Measurements from ENCODE around the gene CAPG. TPM values are rescaled to one million over a fixed set of nuclear protein-coding genes. Genes with fewer than 3 reads are reported as not detected.

The CAPG gene
- total RNA-seq, 1 experiment from 2014 or later: 117 TPM

DNA sequence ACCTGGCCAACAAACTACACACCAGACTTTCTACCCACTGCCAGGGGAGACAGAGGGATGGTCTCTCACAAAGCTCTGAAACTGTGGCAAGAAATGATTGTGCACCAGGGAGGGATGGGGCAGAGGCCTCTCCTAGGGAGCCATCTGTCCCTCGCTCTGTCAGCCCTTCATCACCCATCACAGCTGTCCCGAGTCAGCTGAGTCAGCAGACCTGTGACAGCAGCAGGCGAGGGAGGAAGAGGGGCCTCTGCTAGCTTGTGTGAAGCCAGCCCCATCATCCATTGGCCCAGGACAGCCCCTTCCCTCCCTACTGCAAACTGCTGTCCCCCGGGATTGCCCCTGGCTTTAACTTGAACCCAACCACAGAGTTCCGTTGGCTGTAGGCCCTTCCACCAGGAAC is 13.4 kb upstream of the CAPG start:
- ChIA-PET CTCF (interaction anchor here (0.5 to 1.0 kb wide), 3 partner anchors 83 to 128 kb away, joined by 3 to 8 read pairs (median 3); no protein-coding TSS in a partner anchor), POLR2A (no interaction called here)
- no peaks in the 10 kb centered on the region for H3K36me3 Mint-ChIP-seq
- DNase-seq (ENCODE audit: low spot score) (no peak), ATAC-seq (no peak)
- peaks cover 35% of the 10 kb centered on the region for H3K4me1 Mint-ChIP-seq
- H3K27me3 Mint-ChIP-seq (ENCODE audit: low read depth): peaks cover 21% of the 10 kb centered on the region
- no peaks in the 10 kb centered on the region for H3K9me3 Mint-ChIP-seq
- no peak overlapping the region for H3K4me3 Mint-ChIP-seq
- no peak overlapping the region for H3K27ac Mint-ChIP-seq
- TF ChIP-seq ZNF138 (CRISPR knock-in tag; conservative IDR thresholded peaks at IDR 0.05) (no peak), CBFB (CRISPR knock-in tag; IDR thresholded peaks at IDR 0.05; ENCODE audit: low read depth) (no peak), JUN (CRISPR knock-in tag; IDR thresholded peaks at IDR 0.05) (no peak), ZBTB21 (CRISPR knock-in tag; IDR thresholded peaks at IDR 0.05; ENCODE audit: borderline replicate concordance) (no peak), GABPB1 (CRISPR knock-in tag; IDR thresholded peaks at IDR 0.05) (no peak), SMAD4 (CRISPR knock-in tag; IDR thresholded peaks at IDR 0.05) (no peak), CREB1 (CRISPR knock-in tag; IDR thresholded peaks at IDR 0.05) (no peak), ZNF121 (CRISPR knock-in tag; IDR thresholded peaks at IDR 0.05) (no peak), ZNF416 (CRISPR knock-in tag; IDR thresholded peaks at IDR 0.05) (no peak)
- TF ChIP-seq, protein P1, sequence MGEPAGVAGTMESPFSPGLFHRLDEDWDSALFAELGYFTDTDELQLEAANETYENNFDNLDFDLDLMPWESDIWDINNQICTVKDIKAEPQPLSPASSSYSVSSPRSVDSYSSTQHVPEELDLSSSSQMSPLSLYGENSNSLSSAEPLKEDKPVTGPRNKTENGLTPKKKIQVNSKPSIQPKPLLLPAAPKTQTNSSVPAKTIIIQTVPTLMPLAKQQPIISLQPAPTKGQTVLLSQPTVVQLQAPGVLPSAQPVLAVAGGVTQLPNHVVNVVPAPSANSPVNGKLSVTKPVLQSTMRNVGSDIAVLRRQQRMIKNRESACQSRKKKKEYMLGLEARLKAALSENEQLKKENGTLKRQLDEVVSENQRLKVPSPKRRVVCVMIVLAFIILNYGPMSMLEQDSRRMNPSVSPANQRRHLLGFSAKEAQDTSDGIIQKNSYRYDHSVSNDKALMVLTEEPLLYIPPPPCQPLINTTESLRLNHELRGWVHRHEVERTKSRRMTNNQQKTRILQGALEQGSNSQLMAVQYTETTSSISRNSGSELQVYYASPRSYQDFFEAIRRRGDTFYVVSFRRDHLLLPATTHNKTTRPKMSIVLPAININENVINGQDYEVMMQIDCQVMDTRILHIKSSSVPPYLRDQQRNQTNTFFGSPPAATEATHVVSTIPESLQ (CRISPR knock-in tag; IDR thresholded peaks at IDR 0.05): no peak
- TF ChIP-seq, protein P2, sequence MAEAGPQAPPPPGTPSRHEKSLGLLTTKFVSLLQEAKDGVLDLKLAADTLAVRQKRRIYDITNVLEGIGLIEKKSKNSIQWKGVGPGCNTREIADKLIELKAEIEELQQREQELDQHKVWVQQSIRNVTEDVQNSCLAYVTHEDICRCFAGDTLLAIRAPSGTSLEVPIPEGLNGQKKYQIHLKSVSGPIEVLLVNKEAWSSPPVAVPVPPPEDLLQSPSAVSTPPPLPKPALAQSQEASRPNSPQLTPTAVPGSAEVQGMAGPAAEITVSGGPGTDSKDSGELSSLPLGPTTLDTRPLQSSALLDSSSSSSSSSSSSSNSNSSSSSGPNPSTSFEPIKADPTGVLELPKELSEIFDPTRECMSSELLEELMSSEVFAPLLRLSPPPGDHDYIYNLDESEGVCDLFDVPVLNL (CRISPR knock-in tag; IDR thresholded peaks at IDR 0.05; ENCODE audit: borderline replicate concordance, low read depth): no peak
- TF ChIP-seq, protein P3, sequence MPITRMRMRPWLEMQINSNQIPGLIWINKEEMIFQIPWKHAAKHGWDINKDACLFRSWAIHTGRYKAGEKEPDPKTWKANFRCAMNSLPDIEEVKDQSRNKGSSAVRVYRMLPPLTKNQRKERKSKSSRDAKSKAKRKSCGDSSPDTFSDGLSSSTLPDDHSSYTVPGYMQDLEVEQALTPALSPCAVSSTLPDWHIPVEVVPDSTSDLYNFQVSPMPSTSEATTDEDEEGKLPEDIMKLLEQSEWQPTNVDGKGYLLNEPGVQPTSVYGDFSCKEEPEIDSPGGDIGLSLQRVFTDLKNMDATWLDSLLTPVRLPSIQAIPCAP (CRISPR knock-in tag; IDR thresholded peaks at IDR 0.05): no peak
- TF ChIP-seq, protein P4, sequence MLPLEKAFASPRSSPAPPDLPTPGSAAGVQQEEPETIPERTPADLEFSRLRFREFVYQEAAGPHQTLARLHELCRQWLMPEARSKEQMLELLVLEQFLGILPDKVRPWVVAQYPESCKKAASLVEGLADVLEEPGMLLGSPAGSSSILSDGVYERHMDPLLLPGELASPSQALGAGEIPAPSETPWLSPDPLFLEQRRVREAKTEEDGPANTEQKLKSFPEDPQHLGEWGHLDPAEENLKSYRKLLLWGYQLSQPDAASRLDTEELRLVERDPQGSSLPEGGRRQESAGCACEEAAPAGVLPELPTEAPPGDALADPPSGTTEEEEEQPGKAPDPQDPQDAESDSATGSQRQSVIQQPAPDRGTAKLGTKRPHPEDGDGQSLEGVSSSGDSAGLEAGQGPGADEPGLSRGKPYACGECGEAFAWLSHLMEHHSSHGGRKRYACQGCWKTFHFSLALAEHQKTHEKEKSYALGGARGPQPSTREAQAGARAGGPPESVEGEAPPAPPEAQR (CRISPR knock-in tag; IDR thresholded peaks at IDR 0.05): no peak
- TF ChIP-seq, protein P5, sequence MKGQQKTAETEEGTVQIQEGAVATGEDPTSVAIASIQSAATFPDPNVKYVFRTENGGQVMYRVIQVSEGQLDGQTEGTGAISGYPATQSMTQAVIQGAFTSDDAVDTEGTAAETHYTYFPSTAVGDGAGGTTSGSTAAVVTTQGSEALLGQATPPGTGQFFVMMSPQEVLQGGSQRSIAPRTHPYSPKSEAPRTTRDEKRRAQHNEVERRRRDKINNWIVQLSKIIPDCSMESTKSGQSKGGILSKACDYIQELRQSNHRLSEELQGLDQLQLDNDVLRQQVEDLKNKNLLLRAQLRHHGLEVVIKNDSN (CRISPR knock-in tag; IDR thresholded peaks at IDR 0.05): no peak
- TF ChIP-seq, protein P6, sequence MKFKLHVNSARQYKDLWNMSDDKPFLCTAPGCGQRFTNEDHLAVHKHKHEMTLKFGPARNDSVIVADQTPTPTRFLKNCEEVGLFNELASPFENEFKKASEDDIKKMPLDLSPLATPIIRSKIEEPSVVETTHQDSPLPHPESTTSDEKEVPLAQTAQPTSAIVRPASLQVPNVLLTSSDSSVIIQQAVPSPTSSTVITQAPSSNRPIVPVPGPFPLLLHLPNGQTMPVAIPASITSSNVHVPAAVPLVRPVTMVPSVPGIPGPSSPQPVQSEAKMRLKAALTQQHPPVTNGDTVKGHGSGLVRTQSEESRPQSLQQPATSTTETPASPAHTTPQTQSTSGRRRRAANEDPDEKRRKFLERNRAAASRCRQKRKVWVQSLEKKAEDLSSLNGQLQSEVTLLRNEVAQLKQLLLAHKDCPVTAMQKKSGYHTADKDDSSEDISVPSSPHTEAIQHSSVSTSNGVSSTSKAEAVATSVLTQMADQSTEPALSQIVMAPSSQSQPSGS (CRISPR knock-in tag; IDR thresholded peaks at IDR 0.05; ENCODE audit: borderline replicate concordance, low read depth): no peak
- TF ChIP-seq, protein P7, sequence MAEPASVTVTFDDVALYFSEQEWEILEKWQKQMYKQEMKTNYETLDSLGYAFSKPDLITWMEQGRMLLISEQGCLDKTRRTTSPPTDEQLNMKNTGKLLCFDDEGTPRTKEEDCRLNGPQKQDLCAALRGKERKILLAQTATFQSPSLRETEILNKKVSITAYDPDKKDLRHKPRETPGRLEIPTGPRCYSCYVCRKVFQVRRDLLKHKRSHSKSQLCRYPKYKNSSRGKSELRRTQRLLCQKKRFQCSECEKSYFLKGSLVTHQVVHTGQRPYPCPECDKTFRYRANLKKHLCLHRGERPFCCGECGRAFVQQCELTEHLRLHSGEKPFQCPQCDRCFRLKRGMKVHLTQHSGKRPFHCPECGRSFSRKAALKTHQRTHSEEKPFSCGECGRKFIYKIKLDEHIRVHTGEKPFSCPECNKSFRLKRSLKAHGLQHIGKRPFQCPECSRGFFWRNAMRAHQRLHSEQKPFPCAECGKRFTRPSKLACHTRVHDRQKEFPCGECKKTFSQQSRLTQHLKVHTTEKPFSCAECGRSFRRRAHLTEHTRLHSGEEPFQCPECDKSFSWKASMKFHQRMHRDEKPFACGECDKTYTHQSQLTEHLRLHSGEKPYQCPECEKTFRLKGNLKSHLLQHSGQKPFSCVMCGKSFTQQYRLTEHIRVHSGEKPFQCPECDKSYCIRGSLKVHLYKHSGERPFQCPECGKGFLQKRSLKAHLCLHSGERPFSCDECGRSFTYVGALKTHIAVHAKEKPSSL (CRISPR knock-in tag; conservative IDR thresholded peaks at IDR 0.05): no peak
- TF ChIP-seq, protein P8, sequence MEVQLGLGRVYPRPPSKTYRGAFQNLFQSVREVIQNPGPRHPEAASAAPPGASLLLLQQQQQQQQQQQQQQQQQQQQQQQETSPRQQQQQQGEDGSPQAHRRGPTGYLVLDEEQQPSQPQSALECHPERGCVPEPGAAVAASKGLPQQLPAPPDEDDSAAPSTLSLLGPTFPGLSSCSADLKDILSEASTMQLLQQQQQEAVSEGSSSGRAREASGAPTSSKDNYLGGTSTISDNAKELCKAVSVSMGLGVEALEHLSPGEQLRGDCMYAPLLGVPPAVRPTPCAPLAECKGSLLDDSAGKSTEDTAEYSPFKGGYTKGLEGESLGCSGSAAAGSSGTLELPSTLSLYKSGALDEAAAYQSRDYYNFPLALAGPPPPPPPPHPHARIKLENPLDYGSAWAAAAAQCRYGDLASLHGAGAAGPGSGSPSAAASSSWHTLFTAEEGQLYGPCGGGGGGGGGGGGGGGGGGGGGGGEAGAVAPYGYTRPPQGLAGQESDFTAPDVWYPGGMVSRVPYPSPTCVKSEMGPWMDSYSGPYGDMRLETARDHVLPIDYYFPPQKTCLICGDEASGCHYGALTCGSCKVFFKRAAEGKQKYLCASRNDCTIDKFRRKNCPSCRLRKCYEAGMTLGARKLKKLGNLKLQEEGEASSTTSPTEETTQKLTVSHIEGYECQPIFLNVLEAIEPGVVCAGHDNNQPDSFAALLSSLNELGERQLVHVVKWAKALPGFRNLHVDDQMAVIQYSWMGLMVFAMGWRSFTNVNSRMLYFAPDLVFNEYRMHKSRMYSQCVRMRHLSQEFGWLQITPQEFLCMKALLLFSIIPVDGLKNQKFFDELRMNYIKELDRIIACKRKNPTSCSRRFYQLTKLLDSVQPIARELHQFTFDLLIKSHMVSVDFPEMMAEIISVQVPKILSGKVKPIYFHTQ (CRISPR knock-in tag; IDR thresholded peaks at IDR 0.05): no peak
- TF ChIP-seq, protein P9, sequence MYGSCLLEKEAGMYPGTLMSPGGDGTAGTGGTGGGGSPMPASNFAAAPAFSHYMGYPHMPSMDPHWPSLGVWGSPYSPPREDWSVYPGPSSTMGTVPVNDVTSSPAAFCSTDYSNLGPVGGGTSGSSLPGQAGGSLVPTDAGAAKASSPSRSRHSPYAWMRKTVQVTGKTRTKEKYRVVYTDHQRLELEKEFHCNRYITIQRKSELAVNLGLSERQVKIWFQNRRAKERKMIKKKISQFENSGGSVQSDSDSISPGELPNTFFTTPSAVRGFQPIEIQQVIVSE (CRISPR knock-in tag; IDR thresholded peaks at IDR 0.05; ENCODE audit: borderline replicate concordance): no peak
- TF ChIP-seq, protein P10, sequence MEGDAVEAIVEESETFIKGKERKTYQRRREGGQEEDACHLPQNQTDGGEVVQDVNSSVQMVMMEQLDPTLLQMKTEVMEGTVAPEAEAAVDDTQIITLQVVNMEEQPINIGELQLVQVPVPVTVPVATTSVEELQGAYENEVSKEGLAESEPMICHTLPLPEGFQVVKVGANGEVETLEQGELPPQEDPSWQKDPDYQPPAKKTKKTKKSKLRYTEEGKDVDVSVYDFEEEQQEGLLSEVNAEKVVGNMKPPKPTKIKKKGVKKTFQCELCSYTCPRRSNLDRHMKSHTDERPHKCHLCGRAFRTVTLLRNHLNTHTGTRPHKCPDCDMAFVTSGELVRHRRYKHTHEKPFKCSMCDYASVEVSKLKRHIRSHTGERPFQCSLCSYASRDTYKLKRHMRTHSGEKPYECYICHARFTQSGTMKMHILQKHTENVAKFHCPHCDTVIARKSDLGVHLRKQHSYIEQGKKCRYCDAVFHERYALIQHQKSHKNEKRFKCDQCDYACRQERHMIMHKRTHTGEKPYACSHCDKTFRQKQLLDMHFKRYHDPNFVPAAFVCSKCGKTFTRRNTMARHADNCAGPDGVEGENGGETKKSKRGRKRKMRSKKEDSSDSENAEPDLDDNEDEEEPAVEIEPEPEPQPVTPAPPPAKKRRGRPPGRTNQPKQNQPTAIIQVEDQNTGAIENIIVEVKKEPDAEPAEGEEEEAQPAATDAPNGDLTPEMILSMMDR (IDR thresholded peaks at IDR 0.05): no peak

All from WTC11 (cell line).